NCI-H2107 treated with DMSO at 0.1 percent for 48 hours (cell line): ENCODE measurements around the gene NLGN1.
A peak's percentile ranks its signal among the peaks of the same experiment; 100 is the strongest.
"Not testable (repeated sequence)": the region's sequence is repeated elsewhere in the genome, so short reads cannot be mapped to it uniquely, and the experiment has no call there.

Experiments used
- DNase-seq: peaks from one replicate; lab custom pipeline; 2025; ENCODE audit not compliant: unreplicated experiment; lab: John Stamatoyannopoulos, UW

The NLGN1 gene

DNA sequence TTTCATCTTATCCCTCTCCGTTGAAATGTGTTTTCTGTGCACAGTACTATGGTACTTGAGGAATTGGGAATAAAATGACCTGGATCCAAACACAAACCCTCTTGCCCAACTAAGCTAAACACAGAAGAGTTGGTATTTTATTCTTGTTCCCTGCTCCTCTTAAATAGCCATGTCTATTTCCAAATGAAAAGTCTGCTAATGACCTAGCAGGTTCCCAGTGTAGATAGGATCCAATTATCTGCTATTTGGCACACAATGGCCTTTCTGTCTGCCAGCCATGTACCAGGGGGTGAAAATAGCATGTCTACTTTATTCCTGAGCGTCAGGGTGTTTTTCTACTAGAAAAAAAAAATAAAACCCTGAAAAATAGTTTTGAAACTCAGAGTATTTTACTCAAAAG, 804.6 kb downstream of the NLGN1 start:
- DNase-seq = no peak

DNA sequence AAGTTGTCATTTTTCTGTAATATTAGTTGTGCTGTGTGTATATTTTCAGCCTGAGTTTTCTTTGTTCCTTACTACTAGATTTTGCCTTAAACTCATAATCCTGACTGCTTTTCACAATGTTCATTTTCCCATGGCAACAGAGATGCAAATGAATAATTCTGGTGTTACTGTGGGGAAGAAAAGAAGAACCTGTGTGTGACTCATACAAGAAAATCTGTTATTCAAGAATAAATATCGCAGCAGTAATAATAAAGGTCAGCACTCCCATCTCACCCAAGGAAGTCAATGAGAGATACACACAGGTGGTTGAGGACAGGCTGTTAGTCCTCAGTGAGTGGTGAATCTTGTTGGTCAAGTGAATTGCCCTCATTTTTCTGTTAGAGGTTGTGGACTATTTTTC, 805.0 kb downstream of the NLGN1 start:
- DNase-seq = no peak

DNA sequence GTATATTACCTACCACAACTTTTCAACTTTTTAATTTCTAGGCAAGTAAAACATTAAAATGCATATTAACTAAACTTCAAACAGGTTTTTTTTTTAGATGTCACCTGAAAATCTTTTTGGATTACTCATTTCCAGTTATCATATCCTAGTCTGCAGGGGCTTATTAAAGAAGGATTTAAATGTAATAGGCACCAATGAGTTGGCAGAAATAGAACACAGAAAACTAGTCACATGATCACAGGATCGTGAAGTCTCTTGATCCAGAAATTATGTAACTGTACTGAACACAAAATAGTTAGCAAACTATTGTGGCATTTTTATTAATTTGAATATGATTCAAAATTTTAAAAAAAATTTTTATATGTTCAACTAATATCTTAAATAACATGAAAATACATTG, 807.2 kb downstream of the NLGN1 start:
- DNase-seq = no peak

DNA sequence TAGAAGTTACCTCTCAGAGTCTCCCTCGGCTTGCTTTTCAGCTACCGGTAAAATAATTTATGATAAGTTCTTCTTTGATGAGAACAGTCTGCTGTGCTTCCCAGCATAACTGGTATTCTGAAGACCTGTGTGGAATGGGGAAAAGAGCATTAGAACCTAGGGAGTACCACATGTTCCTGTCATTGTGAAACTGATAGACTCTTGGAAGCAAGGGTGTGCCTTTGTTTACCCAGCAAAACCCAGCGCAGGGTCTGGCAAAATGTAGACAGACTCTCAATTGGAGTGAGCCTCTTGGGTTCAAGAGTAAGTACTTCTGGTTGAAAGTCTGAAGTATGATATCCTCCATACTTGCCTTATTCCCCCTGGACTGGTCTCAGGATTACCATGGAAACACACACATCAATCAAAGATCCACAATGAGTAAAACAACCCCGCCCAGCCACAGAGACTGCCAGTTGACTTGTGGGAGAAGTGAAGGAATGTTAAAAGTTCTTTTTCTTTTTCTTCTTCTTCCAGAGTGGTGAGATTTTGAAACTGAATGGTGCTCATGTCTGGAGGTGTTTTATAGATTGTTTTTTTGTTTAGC, 809.2 kb downstream of the NLGN1 start:
- DNase-seq = no peak

DNA sequence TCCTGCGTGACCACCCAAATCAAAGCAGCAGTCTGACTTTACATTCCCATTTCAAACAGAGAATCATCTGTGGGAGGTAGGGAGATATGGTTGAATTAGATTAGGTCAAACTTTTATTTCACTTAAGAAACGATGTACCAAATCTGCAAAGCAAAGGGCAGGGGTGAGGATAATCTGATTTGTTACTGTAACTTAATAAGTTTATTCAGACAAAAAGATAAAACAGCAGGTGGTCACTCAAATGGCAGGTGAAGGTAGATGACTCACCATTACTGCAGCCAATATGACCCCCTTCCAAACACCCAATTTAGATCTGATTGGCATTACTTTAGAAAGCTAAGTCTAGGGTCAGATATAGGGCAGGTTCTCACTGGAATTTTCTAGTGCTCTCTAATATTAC, 810.6 kb downstream of the NLGN1 start:
- DNase-seq = peak; percentile 28

DNA sequence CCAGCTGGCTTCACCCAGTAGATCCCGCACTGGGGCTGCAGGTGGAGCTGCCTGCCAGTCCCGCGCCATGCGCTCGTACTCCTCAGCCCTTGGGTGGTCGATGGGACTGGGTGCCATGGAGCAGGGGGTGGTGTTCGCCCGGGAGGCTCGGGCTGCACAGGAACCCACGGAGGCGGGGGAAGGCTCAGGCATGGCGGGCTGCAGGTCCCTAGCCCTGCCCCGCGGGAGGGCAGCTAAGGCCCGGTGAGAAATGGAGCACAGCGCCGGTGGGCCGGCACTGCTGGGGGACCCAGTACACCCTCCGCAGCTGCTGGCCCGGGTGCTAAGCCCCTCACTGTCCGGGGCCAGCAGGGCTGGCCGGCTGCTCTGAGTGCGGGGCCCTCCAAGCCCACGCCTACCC, 814.4 kb downstream of the NLGN1 start:
- DNase-seq = not testable (repeated sequence)

DNA sequence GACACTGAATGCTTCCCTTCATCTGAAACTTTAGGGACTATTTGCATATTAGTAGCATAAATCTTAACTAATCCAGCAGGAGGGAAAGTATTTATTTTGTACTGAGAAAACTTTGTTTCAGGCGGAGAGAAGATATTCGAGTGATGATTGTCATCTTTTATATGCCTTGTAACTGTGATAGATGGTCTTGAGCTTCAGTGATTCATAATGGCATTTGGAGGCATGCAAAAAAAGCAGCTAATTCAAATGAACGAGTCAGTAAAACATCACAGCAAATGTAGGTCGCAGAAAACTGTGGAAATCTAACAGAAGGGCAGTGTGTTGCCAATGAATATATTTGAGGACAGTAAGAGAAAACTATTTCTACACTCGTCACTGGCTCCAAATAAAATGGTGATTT, 817.9 kb downstream of the NLGN1 start:
- DNase-seq = no peak

DNA sequence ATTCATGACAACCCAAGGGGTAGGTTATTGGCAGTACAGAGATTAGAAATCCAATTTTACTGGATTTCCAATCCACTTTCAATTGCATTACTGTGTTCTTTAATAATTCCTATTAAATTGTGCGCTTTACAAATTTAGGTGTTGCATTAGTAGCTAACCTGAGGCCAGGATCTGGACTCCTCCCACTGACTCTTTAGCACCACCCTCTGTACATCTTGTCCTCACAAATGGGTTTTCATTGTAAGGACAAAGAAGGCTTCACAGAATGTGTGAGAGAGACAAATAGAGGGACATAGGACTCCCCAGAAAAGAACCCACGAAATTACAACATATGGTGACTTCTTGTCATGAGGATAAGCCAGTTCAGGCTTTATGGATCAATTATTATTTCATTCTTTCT, 818.5 kb downstream of the NLGN1 start:
- no peak for DNase-seq

DNA sequence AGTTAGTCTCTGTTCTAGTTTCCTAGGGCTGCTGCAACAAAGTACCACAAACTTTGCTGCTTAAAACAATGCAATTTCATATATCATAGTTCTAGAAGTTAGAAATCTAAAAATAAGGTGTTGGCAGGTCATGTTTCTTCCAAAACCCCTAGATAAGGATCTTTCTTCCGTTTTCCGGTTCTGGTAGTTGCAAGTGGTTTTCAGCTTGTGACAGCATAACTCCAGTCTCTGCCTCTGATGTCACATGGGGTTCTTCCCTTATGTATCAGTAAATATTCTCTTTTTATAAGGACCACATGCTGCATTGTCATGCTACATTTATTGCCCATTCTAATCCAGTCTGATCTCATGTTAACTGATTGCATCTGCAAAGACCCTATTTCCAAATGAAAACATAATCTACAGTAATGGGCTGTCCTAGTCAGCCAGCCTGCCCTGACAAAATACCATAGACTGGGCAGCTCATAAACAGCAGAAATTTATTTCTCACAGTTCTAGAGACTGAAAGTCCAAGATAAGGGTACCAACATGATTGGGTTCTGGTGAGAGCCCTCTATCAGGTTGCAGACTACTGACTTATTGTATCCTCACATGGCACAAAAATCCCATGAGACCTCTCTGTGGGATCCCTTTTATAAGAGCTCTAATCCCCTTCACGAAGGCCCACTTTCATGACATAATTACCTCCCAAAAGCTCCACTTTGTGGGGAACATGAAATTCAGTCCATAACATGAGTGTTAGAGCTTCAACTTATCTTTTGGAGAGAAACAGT, 819.6 kb downstream of the NLGN1 start:
- DNase-seq = peak; percentile 45

DNA sequence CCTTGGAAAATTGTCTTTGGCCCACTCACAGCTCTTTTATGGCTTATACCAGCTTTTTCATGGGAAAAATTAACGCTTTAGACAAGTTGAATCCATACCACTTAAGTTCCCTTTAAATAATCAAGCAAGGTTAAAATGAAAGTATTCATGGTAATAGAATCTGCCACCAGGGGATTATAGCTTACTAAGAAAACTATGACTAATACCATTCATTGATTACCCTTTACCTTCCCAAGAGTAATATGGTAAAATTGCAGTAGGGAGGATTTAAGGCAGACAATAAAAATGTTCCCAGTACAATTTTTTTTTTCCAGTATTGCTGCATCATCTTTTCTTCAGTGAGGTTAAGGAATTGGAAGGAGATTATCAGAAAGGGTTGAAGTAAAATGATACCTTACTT, 820.5 kb downstream of the NLGN1 start:
- no peak for DNase-seq

DNA sequence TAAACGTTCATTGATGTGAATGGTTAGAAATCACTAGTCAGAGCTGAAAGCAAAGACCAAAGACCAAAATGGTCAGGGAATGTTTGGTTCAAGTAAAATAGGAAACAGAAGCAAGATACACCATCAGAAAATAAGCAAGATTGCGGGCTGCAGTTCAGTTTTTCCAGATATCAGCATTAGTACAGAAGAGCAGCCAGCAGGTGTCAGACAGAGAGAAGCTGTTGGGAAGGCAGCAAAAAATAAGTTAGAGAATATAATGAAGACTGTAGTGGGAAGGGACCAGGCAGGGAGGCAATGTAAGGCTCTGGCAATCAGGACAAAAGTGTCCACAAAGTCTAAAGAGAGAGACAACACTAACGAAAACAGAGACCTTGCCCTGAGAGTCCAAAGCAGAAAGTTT, 822.2 kb downstream of the NLGN1 start:
- no peak for DNase-seq

DNA sequence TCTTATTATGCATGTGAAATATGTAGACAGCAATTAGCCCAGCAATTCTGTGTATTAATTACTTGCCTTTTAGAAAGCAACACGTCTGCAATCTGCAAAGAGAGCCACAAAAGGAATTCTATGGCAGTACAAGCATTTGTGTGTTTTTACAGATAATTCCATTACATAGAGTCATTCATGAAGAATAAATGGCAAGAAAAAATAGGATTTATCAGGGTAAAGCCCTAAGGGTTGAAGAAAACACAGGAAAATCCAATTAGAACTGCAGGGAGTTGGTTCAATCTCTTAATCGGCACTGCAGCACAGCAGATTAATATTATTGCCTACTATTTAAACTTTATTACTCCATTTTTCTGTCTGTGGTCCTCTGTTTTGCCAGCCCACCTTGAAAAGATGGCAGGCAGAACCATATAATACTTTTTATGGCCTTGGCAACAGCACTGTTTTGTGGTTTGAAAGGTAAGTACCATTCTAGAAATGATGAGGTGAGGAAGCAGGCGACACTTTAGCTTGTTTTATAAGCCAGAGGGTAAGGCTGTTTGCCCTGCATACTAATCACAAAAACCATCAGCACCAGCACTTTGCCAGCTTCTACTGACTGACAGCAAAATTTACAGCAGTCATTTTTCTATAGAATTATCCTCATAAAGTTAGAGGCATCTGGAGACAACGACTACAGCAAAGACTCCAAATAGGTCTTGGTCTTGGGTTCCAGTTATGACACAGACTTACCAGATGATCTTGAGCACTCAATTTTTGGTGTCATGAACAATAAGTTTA, 823.4 kb downstream of the NLGN1 start:
- peak; percentile 27 for DNase-seq

DNA sequence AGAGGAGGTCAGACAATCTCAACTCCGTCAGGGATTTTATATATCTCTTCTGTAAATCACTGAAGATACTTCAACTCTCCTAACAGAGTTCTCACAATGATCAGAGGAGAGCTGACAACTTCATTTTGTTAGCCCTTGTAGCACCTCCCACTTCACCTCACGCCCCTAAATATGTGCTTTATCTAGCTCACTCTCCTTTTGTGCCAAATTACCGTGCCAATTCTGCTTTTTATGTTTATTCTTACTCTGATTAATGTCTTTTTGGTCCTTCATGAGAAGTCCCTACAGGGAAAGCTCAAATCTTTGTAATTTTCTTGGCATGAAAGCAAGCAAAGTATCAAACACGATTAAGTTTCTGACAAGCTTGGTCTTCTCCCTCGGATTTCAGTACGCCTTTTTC, 825.5 kb downstream of the NLGN1 start:
- DNase-seq = no peak

DNA sequence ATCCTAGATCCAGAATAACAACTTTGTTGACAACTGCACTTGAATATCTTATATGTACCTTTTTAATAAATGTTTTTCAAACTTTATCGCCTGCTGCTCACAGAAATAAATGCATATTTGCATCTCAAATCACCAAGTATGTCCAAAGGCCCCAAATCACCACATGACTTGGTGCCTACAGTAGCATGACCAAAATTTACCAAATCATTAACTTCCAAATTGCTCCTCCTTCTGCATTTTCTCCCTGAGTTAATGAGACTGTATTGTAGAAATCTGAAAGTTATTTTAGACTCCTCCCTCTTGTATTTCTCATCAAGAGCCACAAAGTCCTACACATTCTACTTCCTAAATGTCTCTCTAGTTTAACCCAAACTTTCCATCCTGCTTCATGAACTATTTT, 826.1 kb downstream of the NLGN1 start:
- DNase-seq = no peak

DNA sequence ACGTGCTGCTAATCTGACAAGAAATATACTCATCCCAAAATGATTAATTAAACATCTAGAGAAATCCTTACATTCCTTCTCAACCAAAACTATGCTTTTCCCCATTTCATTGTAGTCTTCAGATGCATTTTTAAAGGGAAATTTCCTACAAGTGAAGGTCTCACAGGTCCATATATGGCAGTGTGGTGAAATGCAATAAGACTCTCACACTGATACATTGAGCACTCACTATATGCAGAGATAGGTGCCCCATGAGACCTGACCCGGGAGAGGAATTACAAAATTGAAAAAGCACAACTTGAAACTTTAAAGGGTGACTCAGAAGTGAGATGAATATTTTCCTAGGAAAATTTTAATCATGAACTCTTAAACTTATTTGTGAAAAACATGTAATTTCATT, 832.4 kb downstream of the NLGN1 start:
- DNase-seq = no peak

DNA sequence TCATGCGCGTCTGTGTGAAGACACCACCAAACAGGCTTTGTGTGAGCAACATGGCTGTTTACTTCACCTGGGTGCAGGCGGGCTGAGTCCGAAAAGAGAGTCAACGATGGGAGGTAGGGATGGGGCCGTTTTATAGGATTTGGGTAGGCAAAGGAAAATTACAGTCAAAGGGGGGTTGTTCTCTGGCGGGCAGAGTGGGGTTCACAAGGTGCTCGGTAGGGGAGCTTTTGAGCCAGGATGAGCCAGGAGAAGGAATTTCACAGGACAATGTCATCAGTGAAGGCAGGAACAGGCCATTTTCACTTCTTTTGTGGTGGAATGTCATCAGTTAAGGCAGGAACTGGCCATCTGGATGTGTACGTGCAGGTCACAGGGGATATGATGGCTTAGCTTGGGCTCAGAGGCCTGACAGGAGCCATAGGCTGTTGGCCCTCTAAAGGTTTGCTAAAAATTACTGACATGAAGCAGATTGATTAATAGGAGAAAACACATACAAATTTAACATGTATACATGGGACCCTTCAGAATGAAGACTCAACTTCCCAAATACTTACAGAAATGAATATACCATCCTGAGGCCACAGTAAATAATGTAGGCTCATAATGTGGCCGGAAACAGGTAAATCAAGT, 834.6 kb downstream of the NLGN1 start:
- not testable (repeated sequence) for DNase-seq

DNA sequence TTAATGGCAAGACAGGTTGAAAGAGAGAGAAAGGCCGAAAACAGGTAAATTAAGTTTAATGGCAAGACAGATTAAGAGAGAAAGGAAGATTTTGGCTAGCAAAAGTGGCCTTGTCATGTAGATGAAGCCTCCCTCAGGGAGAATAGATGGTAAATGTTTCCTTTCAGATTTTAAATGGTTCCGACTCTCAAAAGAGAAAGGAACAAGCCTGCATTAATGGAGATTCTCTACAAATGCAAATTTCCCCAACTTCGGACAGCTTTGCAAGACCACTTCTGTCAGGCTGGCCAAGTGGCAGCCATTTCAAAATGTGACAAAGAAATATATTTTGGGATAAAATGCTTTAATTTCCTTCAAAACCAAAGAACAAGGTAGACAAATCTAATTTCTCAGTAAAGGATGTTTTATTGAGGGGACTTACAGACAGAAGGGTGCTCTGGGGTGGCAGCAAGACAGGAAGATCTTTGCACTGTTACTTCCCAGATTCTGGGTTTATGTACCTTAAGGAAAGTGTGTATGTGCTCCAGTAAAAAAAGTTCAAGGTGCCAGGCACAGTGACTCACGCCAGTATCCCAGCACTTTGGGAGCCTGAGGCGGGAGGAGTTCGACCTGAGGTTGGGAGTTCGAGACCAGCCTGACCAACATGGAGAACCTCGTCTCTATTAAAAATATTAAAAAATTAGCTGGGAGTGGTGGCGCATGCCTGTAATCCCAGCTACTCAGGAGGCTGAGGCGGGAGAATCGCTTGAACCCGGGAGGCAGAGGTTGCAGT, 835.3 kb downstream of the NLGN1 start:
- DNase-seq = no peak

DNA sequence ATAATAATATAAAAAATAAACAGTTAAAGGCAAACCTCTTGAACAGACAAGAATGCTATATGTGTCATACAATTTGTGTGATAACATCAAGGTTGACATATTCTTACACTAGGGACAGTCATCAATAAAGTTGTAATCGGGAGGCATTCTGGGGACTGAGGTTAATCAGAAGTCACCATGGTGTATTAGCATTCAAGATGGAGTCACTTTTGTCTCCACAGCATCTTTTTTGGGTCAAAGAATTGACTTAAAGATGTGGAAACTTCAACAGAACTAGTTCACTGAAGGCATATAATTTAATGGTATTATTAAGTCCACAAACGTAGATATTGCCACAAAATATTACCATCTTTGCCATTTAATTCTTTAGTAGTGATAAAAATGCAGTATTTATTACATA, 836.0 kb downstream of the NLGN1 start:
- no peak for DNase-seq

DNA sequence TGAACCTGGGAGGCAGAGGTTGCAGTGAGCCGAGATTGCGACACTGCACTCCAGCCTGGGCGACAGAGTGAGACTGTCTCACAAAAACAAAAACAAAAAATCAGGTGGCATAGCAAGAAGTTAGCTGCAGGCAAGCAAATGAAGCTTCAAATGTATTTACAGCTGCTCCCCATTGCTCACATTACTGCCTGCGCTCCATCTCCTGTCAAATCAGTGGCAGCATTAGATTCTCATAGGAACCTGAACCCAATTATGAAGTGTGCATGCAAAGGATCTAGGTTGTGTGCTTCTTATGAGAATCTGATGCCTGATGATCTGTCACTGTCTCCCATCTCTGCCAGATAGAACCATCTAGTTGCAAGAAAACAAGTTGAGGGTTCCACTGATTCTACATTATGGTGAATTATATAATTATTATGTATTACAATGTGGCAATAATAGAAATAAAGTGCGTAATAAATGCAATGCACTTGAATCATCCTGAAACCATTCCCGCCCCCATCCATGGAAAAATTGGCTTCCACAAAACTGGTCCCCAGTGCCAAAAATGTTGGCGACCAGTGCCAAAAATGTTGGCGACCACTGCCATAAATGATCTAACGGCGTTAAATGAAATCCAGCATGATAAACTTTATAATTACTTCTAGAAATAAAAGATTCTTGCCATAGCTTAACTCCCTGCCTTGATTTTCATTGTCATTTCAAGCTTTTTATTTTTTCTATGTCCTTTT, 844.9 kb downstream of the NLGN1 start:
- DNase-seq = no peak

DNA sequence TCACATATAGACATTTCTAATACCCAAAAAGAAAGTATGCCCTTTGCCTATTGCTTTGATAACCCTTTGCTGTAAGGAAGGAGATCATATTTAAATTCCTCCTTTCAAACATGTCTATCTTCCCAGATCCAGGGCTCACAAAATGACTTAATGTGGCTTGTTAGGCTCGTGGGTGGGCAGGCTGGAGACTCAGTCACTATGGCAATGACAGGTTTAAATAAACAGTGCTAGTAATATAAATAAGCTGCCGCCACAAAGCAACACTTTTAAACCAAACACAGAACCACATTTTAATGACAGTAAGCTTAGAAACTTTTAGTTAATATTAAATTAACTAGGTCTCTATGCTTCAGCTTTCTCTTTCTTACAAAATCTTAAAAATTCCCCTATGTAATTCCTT, 845.6 kb downstream of the NLGN1 start:
- no peak for DNase-seq
